Neural cell (in vitro differentiated cells): Measurements from ENCODE around the gene ODAD4.

Source experiments
- EZH2 ChIP-seq: fragments of 200-600, 300-800 bp; shearing (Covaris generic), sonication (generic); IDR thresholded peaks from 2 replicates; pipeline ENCODE4 v1.6.1; 2014; ENCODE audit warnings: antibody characterized with exemption, low read length, borderline replicate concordance, mild to moderate bottlenecking; ENCODE audit not compliant: insufficient read depth, poor library complexity, severe bottlenecking
- MXI1 ChIP-seq: fragments of 450-650 bp; conservative IDR thresholded peaks from 2 replicates; pipeline ENCODE4 v1.6.1; 2014; ENCODE audit warnings: antibody characterized with exemption, mild to moderate bottlenecking; ENCODE audit not compliant: poor library complexity, severe bottlenecking
- TAF1 ChIP-seq: IDR thresholded peaks from 2 replicates; pipeline ENCODE4 v1.6.1; 2012; ENCODE audit warnings: low read depth
- TF ChIP-seq, protein P1 (sequence below): IDR thresholded peaks from 2 replicates; pipeline ENCODE4 v1.6.1; 2012; ENCODE audit warnings: borderline replicate concordance
- TF ChIP-seq, protein P2 (sequence below): fragments of 450-650 bp; IDR thresholded peaks from 2 replicates; pipeline ENCODE4 v1.5.1; 2014; ENCODE audit warnings: antibody characterized with exemption, mild to moderate bottlenecking, moderate library complexity; ENCODE audit not compliant: poor library complexity, severe bottlenecking

GRCh38 chr17:41915566-41915965 lies 14.9 kb upstream of the ODAD4 start:
- TF ChIP-seq, protein P1, sequence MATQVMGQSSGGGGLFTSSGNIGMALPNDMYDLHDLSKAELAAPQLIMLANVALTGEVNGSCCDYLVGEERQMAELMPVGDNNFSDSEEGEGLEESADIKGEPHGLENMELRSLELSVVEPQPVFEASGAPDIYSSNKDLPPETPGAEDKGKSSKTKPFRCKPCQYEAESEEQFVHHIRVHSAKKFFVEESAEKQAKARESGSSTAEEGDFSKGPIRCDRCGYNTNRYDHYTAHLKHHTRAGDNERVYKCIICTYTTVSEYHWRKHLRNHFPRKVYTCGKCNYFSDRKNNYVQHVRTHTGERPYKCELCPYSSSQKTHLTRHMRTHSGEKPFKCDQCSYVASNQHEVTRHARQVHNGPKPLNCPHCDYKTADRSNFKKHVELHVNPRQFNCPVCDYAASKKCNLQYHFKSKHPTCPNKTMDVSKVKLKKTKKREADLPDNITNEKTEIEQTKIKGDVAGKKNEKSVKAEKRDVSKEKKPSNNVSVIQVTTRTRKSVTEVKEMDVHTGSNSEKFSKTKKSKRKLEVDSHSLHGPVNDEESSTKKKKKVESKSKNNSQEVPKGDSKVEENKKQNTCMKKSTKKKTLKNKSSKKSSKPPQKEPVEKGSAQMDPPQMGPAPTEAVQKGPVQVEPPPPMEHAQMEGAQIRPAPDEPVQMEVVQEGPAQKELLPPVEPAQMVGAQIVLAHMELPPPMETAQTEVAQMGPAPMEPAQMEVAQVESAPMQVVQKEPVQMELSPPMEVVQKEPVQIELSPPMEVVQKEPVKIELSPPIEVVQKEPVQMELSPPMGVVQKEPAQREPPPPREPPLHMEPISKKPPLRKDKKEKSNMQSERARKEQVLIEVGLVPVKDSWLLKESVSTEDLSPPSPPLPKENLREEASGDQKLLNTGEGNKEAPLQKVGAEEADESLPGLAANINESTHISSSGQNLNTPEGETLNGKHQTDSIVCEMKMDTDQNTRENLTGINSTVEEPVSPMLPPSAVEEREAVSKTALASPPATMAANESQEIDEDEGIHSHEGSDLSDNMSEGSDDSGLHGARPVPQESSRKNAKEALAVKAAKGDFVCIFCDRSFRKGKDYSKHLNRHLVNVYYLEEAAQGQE = no peak
- TF ChIP-seq EZH2 (no peak), TAF1 (no peak), MXI1 (no peak)
- TF ChIP-seq, protein P2, sequence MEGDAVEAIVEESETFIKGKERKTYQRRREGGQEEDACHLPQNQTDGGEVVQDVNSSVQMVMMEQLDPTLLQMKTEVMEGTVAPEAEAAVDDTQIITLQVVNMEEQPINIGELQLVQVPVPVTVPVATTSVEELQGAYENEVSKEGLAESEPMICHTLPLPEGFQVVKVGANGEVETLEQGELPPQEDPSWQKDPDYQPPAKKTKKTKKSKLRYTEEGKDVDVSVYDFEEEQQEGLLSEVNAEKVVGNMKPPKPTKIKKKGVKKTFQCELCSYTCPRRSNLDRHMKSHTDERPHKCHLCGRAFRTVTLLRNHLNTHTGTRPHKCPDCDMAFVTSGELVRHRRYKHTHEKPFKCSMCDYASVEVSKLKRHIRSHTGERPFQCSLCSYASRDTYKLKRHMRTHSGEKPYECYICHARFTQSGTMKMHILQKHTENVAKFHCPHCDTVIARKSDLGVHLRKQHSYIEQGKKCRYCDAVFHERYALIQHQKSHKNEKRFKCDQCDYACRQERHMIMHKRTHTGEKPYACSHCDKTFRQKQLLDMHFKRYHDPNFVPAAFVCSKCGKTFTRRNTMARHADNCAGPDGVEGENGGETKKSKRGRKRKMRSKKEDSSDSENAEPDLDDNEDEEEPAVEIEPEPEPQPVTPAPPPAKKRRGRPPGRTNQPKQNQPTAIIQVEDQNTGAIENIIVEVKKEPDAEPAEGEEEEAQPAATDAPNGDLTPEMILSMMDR = no peak
